ENCODE results near the gene POLL.

The POLL gene

DNA sequence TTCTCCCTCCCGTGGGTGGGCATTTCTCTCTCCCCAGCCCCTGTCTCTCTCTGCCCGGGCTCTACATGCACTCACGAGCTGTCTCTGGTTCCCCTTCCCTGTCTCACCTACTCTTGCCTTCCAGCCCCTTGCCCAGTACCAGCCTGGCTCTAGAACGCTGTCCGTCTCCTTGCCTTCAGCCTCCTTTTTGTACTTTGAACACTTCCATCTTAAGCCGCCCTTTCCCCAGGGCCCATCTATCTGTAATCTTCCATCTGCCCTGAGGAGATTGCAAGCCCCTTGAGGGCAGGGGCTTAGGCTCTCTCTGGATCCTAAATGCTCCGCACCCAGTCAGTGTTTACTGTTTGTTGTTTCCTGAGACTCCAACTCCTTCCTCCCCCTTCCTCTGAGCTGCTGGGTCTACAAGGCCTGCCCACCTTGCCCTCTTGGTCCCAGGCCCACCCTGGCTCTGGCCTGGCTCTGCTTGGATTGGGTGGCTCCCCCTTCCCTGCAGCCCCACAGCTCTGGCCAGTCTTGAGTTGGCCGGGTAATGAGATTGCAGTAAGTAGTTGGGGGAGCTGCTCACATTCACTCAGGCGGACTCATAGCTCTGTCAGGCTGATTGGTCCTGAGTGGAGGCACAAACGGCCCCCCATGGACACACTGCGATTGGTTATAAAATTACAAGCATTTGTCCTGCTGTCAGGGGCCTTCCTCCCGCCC, 28.3 kb downstream of the POLL start:
- DNase-seq: no peak

DNA sequence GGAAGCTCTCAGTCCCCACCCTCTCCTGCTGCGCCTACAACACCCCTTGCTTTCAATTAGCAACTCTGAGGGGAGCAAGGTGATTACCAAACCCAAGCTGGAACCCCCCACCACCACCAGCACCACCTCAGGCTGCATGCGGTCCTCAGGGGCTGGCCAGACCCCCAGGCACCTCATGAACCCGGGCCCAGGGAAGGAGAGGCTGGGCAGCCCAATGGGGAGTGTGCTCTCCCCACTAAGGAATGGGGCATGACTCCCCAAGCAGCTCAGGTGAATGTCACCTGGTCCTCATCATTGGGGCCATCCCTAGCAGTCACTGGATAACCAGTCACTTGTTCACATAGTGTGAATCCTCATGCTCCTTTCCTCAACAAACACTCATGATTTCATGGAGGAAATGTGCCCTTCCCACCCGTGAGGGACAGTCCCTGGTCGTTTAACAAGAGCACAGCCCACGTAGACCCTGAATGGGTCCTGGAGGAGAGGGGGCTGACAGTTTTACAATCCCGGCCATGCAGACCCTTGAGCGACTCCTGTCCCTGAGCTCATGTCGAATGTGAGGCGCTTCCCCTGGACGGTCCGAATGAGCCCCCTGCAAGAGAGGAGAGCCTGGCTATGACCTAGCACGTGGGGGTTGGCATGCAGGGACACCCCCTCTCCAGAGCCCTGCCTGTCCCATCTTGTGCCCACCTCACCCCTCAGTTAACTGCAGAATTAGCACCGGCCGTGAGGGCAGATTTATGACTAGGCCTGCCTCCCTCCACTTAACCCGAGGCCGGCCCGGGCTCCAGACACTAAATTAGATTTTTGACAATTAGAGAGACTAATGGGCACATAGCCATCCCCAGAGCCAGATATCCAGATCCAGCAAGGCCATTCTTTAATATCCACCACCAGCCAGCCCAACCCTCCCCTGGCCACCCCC, 29.1 kb downstream of the POLL start:
- DNase-seq: no peak

DNA sequence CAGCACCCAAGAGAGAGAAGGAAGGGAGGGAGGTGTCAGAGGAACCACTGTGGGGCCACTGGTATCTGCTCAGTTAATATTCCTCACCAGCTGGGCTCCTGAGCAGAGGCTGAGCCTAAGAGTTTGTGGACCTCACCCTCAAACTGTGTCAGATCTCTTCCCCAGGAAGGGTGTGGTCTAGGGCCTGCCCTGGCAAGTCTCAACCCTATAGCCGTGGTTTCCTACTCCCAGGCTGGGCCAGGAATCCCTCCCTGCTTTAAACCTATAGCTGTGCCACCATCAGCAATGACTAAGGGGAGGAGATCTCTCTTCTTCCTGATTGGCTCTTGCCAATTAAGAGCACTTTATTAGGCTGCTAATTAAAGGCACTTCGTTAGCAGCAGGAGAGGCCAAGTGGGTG, 29.9 kb downstream of the POLL start:
- DNase-seq: no peak

DNA sequence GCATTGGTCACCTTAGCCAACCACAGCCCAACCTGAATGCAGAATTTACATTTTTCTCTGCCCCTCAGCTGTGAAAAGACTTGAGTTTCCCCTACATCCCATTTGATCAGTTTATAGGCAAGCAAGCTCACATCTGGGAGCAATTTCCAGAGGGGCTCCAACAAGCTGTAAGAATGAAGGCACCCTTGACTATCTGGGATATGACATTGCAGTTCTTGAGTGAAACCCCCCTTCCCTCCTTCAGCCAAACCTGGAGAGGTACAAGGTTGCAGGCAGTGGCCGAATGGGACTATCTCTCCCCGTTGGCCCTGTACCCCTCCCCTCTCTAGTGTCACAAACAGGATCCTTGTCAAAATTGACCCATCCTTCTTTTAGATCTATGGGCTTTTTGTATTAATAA, 30.5 kb downstream of the POLL start:
- DNase-seq: no peak

DNA sequence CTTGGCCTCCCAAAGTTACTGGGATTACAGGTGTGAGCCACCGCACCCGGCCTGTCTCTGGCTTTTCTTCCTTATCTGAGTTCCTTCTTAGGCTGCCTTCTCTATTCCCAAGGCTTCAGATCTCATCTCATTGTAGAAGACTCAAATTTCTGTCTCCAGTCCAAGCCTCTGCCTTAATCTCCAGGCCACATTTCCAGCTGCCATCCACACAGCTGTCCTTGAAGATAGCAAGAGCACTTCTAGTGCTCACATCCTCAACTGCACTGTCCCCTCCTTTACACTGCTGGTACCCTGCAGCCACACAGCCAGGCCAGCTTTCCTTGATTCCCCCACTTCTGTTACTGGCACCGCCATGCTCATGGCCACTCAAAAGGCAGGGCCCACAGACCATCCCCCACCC, 35.6 kb downstream of the POLL start:
- DNase-seq: no peak

DNA sequence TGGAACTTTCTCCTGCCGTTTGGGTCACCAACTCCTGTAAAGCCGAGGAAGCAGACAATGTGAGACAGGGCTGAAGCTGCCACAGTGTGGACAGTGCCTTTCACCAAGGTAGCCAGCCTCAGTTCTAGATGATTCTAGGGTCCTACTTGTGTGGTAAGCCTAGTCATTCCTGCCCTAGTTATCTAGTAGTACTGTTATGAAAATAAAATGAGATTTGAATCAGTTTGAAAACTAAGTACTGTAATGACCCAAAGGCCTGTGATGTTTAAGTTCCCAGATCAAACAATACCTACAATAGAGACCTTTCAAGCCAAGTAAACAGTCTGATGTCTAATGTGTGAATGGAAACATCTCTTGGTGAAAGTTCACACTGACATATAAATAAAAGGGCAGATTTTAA, 37.1 kb downstream of the POLL start:
- DNase-seq: no peak

DNA sequence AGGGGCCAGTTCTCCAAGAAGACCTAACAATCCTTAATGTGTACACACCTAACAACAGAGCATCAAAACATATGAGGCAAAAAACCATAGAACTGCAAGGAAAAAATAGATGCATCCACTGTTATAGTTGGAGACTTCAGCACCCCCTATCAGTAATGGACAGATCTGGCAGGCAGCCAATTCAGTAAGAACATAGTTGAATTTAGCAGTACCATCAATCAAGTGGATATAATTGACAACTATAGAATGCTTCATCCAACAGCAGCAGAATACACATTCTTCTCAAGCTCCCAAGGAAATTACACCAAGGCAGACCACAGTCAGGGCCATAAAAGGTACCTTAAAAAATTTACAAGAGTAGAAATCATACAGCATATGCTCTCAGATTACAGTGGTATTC, 42.2 kb downstream of the POLL start:
- DNase-seq: no peak

DNA sequence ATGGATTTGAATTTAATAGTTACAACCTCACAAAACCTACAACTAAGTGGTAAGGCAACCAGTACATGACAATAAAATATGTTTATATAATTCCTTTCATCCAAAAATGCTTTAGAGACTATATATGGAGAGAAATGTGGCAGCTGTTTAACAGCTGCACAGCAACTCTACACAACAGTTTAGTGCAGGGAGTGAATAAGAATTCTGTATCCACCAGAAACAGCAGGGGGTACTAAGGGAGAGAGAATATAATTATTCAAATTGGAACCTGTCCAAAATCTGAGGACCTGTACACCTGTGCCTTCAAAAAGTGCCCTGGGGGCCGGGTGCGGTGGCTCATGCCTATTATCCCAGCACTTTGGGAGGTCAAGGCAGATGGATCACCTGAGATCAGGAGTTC, 49.6 kb downstream of the POLL start:
- no peak for DNase-seq

DNA sequence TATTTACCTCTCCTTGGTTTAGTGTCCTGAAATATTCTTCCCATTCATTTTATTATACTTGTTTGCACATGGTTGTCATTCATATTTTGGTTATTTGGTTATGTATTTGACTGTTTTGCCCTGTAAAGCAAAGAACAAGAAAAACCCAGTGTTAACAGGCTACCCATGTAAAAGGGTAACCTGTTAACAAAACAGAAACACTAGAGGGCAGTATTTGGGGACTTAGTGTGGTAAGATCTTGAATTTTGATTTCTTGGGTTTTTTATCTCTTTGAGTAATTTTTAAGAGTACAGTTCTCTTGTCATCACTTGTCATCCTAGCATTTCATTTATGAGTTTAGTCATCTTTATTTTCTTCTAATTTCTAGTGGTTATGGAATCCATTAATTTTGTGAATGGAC, 51.3 kb downstream of the POLL start:
- DNase-seq: no peak

DNA sequence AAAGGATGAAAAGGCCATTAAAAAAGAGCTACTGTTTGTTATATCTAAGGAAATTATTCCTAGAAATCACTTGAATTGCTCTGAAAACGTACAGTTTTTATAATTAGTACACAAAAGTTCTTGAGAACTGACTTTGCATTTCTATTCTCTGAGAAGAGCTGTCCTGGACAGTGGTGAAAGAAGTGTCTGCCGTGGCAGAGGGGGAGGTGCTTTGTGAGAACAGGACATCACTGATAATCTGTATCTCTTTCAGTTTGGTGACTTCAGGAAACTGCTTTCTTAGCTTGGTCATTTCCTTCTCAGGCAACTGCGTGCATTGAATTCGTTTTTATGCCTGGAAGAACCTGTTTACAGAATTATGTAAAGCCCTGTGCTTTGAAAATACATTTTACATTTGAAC, 52.1 kb downstream of the POLL start:
- no peak for DNase-seq

DNA sequence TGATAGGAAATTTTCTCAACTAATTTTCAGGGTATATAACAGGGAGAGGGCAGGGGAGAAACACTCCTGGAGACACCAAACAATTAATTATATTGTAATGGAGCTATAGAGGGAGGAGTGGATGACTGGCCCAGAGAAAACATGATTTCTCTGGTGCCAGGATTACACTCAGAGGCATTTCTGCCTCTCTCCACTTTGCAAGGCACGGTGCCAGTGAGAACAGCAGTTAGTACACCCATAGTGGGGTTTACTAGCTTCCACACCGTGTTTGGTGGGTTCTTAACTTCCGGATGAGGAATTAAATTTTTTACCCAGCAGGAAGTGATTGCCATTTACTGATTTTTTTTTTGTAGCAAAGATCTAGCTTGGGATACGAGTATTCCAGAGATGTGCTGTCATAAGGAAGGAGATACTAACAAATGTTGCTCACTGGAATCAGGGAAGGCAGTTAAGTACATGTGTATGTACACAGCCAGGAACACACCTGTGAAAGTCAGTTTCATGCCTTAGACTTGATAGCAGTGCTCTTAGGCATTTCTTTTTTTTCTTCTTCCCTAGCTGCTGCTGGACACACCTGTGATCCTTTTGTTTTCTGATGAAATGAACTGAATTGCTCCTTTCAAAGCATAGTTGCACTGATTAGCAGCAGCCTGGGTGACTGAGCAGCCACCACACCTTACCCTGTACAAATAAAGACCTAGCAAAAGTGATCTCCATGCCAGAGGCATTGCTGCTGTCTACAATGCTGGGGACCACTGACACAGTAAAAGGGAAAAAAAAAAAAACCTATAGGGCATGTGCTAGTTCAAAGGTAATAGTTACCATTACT, 58.1 kb downstream of the POLL start:
- DNase-seq: no peak

DNA sequence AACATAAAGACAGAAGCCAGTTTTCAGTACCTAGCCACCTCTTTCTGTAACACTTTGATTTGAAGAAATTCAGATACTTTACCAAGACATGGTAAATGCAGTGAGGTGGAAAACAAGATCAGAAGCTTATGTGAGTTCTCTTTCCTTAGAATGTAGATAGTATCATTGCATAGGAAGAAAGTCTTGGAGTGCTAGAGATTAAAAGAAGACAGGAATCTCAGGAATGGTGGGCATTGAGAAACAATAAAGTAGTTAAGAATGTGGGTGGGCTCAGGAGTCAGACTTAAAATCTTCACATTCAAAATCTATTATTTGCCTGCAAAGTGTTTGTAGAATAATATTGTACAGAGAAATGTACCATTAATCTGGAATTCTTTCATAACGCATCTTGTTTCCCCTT, 58.9 kb downstream of the POLL start:
- no peak for DNase-seq

Measured in activated CD4-positive, alpha-beta T cell treated with anti-CD3 and anti-CD28 coated beads, Interleukin-2, amount 50 U/mL, for 1 hour (primary cell).